GM10266 (cell line): ENCODE measurements around the gene PLXNB3.

Experiments
- DNase-seq: peaks from one replicate; pipeline ENCODE4 v3.0.0; 2012; ENCODE audit errors: extremely low spot score
- TF ChIP-seq, protein P1 (sequence below): IDR thresholded peaks from 2 replicates; pipeline ENCODE4 v1.5.1; 2012; ENCODE audit warnings: mild to moderate bottlenecking, low read depth; ENCODE audit not compliant: control insufficient read depth, insufficient read depth; ENCODE audit errors: missing control alignments

PLXNB3 gene

DNA sequence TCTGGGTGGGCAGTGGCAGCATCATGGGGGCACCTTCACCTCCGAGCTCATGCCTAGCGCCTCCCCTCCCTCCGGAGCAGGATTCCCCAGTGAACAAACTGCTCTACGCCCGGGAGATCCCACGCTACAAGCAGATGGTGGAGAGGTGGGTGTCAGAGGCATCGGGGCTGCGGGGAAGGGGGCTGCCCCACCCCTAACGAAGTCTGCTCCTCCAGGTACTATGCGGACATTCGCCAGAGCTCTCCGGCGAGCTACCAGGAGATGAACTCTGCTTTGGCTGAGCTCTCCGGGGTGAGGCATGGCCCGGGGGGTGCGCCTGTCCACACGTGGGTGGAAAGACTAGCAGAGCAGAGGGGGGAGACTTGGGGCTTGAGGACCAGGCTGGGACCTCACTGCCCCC, 14.1 kb downstream of the PLXNB3 start:
- no peak for DNase-seq
- TF ChIP-seq, protein P1, sequence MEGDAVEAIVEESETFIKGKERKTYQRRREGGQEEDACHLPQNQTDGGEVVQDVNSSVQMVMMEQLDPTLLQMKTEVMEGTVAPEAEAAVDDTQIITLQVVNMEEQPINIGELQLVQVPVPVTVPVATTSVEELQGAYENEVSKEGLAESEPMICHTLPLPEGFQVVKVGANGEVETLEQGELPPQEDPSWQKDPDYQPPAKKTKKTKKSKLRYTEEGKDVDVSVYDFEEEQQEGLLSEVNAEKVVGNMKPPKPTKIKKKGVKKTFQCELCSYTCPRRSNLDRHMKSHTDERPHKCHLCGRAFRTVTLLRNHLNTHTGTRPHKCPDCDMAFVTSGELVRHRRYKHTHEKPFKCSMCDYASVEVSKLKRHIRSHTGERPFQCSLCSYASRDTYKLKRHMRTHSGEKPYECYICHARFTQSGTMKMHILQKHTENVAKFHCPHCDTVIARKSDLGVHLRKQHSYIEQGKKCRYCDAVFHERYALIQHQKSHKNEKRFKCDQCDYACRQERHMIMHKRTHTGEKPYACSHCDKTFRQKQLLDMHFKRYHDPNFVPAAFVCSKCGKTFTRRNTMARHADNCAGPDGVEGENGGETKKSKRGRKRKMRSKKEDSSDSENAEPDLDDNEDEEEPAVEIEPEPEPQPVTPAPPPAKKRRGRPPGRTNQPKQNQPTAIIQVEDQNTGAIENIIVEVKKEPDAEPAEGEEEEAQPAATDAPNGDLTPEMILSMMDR, result no peak

DNA sequence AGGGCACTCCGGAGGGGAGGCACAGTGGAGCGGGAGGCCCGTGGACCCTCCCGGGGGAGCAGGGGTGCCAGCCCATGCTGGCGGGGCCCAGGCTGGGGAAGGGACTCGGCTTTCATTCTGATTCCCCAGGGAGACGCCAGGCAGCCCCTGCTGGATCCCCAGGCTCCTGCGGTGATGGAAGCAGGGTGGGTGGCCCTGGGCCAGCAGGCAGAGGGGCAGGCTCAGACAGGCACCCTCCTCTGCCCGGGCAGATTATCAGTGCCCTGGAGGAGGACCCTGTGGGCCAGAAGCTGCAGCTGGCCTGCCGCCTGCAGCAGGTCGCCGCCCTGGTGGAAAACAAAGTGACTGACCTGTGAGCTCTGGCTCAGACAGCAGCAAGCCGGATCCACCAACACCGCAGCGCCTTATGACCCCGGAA, 14.6 kb downstream of the PLXNB3 start:
- TF ChIP-seq, protein P1, result no peak
- no peak for DNase-seq

DNA sequence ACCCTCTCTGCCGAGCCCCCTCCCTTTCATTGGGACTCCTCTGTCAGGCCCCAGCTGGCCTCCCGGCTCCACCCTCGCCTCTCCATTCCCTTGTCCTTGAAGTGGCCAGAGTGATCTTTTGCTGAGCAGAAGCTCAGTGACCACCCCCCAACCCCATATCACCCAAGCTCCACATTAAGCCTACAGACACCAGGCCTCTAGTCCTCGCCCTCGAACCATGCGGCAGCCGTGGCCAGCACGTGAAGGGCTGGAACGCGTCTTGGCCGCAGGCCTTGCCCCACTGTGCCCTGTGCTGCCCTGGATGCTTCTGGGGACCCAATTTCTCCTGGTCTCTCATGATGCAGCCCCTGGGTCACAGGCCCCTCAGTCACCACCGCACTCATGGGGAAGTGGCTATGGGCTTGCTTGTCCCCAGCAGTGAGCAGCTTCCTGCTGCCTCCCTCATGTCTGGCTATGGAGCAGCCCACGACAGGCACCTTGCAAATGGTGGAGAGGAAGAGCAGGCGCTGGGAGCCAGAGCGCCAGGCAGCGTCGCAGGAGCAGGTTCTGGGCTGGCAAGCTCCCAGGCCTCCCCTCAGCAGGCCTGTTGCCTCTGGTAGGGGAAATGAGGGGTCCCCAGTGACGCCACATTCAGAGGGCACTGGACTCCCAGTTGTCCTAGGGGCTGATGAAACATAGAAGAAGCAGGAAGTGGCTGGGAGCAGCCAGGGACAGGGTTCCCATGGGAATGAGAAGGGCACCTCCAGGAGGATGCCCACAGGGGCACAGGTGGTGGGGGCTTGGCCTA, 16.0 kb downstream of the PLXNB3 start:
- TF ChIP-seq, protein P1, result no peak
- no peak for DNase-seq

DNA sequence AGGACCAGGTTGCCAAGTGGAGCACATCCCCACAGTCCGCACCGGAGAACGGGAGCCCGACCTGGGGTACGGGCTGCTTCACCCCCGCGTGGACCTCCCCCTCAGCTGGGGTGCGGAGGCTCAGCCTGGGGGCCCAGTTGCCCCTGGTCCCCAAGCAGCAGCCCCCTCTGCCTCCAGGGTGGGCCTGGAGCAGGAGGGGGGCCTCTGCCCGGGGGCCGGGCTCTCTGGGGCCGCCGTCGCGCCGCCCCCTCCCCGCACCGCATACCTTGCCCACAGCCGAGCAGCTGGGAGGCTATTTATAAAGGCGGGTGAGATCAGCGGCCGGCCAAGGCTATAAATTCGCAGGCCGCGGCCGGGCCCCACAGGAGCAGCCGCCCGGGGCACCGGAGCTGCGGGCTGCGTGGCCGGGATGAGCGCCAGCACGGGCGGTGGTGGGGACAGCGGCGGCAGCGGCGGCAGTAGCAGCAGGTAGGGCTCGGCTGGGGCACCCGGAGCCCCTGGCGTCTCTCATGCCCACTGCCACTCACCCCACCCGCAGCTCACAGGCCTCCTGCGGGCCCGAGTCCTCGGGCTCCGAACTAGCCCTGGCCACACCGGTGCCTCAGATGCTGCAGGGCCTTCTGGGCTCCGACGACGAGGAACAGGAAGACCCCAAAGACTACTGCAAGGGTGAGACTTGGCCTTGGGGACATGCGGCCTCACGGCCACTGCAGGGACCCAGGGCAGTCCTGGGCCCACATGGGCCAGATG, 16.8 kb downstream of the PLXNB3 start, which contains the start of gene SRPK3:
Gene SRPK3 (plus strand): TSS at position 364 of the 750 bp plus-strand sequence. CDS start 46 bp downstream, at position 410.
- TF ChIP-seq, protein P1, result no peak
- DNase-seq, result no peak

DNA sequence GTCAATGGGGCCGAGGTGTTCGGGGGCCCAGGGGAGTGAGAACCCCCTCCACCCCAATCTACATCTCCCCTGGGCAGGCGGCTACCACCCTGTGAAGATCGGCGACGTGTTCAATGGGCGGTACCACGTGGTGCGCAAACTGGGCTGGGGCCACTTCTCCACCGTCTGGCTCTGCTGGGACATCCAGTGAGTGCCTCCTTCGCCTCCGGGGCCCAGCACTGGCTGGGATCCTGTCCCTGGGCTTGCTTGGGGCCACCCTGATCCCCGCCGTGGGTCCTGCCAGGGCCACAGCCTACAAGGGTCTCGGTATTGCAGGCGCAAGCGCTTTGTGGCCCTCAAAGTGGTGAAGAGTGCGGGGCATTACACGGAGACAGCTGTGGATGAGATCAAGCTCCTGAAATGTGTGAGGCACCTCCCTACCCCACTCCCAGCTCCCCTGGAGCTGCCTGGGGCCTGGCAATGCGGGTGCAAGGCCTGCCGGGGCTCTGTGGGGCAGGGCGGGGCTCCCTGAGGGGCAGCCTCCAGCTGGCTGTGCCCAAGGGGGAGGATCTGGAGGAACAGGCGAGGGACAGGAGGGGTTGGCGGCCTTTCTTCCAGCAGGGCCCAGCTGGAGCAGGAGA, 17.5 kb downstream of the PLXNB3 start:
- TF ChIP-seq, protein P1, result no peak
- DNase-seq, result no peak

DNA sequence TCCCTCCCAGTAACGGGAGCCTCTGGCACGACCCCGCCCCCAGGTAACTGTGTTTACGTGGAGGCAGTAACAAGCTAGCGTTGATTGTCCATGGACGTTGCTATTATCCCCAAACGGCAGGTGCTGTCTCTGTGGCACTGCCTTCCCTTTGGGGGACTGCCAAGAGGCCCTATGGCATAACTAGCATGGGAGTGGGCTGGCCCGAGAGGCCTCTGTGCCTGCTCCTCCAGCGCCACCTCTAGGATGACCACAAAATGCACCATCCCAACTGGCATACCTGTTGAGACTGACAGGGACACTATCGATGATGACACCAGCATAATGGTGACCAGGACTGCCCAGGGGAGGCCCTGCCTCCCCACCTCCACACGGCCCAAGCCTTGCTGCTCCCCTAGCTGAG, 18.3 kb downstream of the PLXNB3 start:
- DNase-seq, result no peak
- TF ChIP-seq, protein P1, result no peak

DNA sequence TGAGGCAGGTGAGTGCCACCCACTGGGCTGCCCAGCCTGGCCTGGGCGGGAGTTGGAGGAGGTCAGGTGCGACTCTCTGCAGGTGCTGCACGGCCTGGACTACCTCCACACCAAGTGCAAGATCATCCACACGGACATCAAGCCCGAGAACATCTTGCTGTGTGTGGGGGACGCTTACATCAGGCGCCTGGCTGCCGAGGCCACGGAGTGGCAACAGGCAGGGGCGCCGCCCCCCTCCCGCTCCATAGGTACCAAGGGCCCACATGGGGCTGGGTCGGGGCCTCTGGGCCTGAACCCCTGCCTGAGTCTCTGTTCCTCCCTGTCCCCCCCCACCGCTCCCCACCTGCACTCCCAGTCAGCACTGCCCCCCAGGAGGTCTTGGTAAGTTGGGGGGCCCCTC, 18.8 kb downstream of the PLXNB3 start:
- TF ChIP-seq, protein P1, result no peak

More for the DNA sequence above, 18.8 kb downstream of the PLXNB3 start:
- no peak for DNase-seq
